Endothelial cell of umbilical vein (primary cell): ENCODE results near the gene ATG5.

Experiments
- EZH2 ChIP-seq: IDR thresholded peaks from 2 replicates; pipeline ENCODE4 v1.6.1; 2012; ENCODE audit warnings: borderline replicate concordance, low read depth, mild to moderate bottlenecking, moderate library complexity, low read length, inconsistent platforms; ENCODE audit not compliant: severe bottlenecking
- GATA2 ChIP-seq: IDR thresholded peaks from 2 replicates; pipeline ENCODE4 v1.7.0; 2011; ENCODE audit warnings: low read depth, mild to moderate bottlenecking, moderate library complexity, mixed read lengths, low read length; ENCODE audit not compliant: insufficient read length, insufficient read depth
- POLR2A ChIP-seq: IDR thresholded peaks from 2 replicates; pipeline ENCODE4 v1.6.1; 2012; ENCODE audit warnings: low read depth, mild to moderate bottlenecking, control low read depth, low read length
- POLR2AphosphoS5 ChIP-seq: IDR thresholded peaks from 2 replicates; pipeline ENCODE4 v1.6.1; 2012; ENCODE audit warnings: low read depth, mild to moderate bottlenecking, control low read depth, low read length, moderate library complexity; ENCODE audit not compliant: insufficient read depth
- TF ChIP-seq, protein P1 (sequence below), 2 donors: IDR thresholded peaks; 1 replicate in 1 of 2; 2 replicates in 1 of 2; pipeline ENCODE4 v1.5.1; 2011; ENCODE audit warnings: low read length in 2 of 2, mild to moderate bottlenecking in 2 of 2, moderate library complexity in 2 of 2, control low read depth in 1 of 2, inconsistent platforms in 1 of 2, low read depth in 1 of 2; ENCODE audit not compliant: insufficient read depth in 1 of 2; ENCODE audit errors: extremely low read depth in 1 of 2

- TF ChIP-seq, protein P1, sequence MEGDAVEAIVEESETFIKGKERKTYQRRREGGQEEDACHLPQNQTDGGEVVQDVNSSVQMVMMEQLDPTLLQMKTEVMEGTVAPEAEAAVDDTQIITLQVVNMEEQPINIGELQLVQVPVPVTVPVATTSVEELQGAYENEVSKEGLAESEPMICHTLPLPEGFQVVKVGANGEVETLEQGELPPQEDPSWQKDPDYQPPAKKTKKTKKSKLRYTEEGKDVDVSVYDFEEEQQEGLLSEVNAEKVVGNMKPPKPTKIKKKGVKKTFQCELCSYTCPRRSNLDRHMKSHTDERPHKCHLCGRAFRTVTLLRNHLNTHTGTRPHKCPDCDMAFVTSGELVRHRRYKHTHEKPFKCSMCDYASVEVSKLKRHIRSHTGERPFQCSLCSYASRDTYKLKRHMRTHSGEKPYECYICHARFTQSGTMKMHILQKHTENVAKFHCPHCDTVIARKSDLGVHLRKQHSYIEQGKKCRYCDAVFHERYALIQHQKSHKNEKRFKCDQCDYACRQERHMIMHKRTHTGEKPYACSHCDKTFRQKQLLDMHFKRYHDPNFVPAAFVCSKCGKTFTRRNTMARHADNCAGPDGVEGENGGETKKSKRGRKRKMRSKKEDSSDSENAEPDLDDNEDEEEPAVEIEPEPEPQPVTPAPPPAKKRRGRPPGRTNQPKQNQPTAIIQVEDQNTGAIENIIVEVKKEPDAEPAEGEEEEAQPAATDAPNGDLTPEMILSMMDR (IDR thresholded peaks at IDR 0.05; ENCODE audit: extremely low read depth in 1 of 2, insufficient read depth in 1 of 2, low read depth in 1 of 2, low read length in 2 of 2), result no peak
- TF ChIP-seq GATA2 (no peak), POLR2AphosphoS5 (no peak), EZH2 (no peak), POLR2A (no peak)
Observed at GRCh38 chr6:106170030-106170791, 155.3 kb downstream of the ATG5 start.
